GM21737 (cell line): ENCODE data around the gene SCYL2.
"Not testable (repeated sequence)": the region's sequence is repeated elsewhere in the genome, so short reads cannot be mapped to it uniquely, and the experiment has no call there.

Experiments
- ATAC-seq: cut with Tn5 transposase; IDR thresholded peaks from one replicate; pipeline ENCODE4 v1.9.1; 2021; ENCODE audit warnings: mild to moderate bottlenecking, moderate library complexity; ENCODE audit not compliant: unreplicated experiment

Gene SCYL2

DNA sequence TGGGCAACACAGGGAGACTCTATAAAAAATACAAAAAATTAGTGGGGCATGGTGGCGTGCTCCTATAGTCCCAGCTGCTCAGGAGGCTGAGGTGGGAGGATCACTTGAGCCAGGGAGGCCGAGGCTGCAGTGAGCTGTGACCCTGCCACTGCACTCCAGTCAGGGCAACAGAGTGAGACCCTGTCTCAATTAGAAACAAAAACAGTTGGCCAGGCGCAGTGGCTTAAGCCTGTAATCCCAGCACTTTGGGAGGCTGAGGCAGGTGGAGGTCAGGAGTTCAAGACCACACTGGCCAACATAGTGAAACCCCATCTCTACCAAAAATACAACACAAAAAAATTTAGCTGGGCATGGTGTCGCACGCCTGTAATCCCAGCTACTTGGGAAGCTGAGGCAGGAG is 1.9 kb upstream of the SCYL2 start:
- not testable (repeated sequence) for ATAC-seq

- ATAC-seq: peak; percentile 4
Observed at GRCh38 chr12:100265732-100266584, 1.0 kb upstream of the SCYL2 start.

GRCh38 chr12:100266585-100266834 is 467 bp upstream of the SCYL2 start:
- ATAC-seq: peak; percentile 86

- peak; percentile 6 for ATAC-seq
Observed at GRCh38 chr12:100267603-100268281, 765 bp downstream of the SCYL2 start.

DNA sequence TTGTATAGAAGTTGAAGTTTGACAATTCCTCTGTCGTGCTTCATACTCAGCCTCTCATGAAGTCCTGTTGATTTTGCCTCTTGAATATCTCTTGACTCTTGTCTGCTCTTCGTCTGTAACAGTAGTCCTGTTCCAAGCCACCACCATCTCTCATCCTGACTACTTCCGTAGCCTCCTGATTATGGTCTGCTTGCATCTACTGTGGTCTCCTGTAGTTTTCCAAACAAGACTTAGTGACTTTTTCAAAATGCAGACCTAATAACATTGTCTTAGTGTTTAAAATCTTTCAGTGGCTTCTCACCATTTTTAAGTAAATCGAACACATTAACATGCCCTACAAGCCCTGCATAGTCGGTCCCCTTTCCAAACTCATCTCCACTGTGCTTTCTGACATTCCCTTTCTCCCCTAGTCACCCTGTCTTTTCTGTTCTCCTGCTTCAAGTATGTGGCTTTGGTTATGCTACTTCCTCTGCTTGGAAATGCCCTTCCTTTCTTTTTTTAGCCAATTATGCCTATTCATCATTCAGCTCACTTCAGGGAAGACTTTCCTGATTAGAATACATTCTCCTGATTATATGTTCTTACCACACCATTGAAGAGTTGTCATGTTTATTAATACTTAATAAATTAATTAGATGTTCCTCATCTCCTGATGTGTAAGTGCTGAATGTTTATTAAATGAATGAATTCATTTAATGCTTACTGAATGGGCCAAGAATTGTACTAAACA is 2.0 kb downstream of the SCYL2 start:
- no peak for ATAC-seq

- no peak for ATAC-seq
Observed at GRCh38 chr12:100273782-100274181, 6.8 kb downstream of the SCYL2 start.

DNA sequence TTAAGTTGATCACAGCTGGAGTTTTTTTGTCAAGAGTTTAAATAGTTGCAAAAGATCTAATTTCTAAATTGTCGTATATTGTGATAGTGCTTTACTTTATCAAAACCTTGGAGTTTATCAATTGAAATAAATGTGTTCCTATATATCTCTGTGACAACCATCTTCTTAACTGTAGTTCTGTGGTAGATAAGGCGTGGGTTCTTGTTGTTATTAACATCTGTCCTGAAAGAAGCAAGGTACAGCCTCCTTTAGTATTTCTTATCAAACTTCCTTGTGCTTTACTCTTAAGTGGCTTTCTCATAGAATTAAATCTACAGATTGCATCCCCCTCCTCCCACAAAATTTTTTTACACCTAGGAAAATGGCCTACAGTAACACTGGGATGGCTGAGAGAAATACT is 7.3 kb downstream of the SCYL2 start:
- ATAC-seq: no peak

GRCh38 chr12:100279159-100279558 is 12.2 kb downstream of the SCYL2 start:
- ATAC-seq: no peak

DNA sequence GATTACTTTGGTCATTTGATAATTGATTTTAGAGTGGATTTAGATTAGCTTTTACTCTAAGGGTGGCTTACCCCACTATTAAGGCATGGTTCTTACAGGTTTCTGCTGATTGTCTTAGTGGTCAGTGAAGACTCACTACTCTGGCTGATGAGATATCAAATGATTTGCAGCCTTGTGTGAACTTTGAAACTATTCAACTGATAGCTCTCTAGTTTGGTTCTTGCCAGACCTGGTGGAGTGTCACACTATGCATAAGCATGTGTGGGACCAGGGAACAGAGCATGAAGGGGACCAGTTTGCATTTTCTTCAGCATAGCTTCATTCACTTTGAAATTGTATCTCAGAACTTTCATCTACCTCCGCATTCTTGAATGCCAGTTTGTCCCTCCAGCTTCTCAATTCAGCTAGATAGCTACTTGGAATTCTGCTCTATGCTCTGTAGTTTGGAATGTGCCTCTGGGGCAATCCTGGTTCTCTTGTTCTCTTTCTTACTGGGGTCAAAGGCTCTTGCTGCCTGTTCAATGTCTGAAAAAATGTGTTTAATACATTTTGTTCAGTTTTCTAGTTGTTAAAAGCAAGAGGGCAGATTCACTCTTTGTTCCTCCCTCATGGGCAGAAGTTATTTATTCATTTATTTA is 12.7 kb downstream of the SCYL2 start:
- no peak for ATAC-seq

- not testable (repeated sequence) for ATAC-seq
Observed at GRCh38 chr12:100284556-100284955, 17.6 kb downstream of the SCYL2 start.

GRCh38 chr12:100289038-100289437 is 22.1 kb downstream of the SCYL2 start:
- no peak for ATAC-seq

- no peak for ATAC-seq
Observed at GRCh38 chr12:100290016-100290415, 23.0 kb downstream of the SCYL2 start.

DNA sequence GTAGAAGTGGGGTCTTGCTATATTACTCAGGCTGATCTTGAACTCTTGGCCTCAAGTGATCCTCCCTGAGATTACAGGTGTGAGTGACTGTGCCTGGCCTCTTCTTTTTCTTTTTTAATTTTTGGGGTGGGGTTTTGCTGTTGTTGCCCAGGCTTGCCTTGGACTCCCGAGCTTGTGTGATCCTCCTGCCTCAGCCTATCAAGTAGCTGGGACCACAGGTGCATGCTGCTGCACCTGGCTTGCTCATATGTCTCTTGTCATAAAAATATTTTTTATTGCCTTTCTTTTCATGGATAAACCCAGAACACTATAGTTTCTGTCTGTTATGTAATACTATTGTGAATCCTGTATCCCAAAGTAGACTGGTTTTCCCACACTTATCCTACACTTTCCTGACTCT is 26.0 kb downstream of the SCYL2 start:
- ATAC-seq: no peak

DNA sequence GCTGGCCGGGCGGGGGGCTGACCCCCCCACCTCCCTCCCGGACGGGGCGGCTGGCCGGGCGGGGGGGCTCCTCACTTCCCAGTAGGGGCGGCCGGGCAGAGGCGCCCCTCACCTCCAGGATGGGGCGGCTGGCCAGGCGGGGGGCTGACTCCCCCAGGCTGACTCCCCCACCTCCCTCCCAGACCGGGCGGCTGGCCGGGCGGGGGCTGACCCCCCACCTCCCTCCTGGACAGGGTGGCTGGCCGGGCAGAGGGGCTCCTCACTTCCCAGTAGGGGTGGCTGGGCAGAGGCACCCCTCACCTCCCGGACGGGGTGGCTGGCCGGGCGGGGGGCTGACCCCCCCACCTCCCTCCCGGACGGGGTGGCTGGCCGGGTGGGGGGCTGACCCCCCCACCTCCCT is 27.4 kb downstream of the SCYL2 start:
- not testable (repeated sequence) for ATAC-seq

DNA sequence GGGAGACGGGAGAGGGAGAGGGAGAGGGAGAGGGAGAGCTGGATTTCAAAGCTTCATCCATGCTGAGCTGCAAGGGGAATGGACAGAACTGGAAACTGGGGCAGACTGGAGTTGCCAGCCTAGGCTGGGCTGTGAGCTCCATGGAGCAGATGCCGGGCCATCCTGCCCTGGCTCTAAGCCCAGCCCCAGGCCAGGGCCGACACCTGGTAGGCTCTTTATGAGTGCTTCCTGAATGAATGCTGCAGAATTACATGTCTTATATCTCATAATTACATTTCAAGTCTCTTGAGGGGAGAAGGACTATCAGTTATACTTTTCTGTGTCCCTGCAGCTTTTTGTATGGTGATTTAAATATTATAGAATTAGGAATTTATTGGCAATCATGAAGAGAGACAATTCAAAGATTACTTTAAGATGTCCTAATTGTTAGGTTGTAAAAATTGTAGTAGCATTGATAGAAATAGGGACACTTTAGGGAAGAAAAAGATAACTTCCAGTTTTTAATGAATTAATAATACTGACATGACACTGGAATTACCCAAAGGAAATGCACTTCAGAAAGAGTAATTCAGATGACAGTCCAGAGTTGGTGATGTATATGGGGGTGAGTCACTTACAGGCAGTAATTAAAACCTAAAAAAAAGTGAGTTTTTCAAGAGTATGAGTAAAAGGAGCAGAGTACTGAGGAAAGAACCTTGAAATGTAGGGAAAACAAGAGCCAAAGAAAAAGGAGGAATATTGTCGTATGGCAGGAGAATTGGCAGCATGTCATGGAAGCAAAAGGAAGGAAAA is 29.0 kb downstream of the SCYL2 start:
- ATAC-seq: no peak

GRCh38 chr12:100302081-100302480 is 35.1 kb downstream of the SCYL2 start:
- no peak for ATAC-seq

DNA sequence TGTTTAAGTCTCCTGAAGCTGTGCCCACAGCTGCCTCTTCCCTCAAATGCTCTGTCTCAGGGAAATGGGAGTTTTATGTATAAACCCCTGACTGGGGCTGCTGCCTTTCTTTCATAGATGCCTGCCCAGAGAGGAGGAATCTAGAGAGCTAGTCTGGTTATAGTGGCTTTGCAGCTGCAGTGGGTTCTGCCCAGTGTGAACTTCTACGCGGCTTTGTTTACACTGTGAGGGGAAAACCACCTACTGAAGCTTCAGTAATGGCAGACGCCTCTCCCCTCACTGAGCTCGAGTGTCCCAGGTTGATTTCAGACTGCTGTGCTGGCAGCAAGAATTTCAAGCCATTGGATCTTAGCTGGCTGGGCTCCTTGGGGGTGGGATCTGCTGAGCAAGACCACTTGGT is 36.9 kb downstream of the SCYL2 start:
- ATAC-seq: no peak

DNA sequence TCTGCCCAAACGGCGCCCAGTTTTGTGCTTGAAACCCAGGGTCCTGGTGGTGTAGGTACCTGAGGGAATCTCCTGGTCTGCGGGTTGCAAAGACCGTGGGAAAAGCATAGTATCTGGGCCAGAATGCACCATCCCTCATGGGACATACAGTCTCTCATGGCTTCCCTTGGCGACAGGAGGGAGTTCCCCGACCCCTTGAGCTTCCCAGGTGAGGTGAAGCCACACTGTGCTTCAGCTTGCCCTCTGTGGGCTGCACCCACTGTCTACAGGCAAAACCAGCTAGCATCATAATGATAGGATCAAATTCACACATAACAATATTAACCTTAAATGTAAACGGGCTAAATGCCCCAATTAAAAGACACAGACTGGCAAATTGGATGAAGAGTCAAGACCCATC is 37.4 kb downstream of the SCYL2 start:
- not testable (repeated sequence) for ATAC-seq

GRCh38 chr12:100308138-100308537 is 41.2 kb downstream of the SCYL2 start:
- ATAC-seq: not testable (repeated sequence)

- ATAC-seq: no peak
Observed at GRCh38 chr12:100311317-100311716, 44.3 kb downstream of the SCYL2 start.

DNA sequence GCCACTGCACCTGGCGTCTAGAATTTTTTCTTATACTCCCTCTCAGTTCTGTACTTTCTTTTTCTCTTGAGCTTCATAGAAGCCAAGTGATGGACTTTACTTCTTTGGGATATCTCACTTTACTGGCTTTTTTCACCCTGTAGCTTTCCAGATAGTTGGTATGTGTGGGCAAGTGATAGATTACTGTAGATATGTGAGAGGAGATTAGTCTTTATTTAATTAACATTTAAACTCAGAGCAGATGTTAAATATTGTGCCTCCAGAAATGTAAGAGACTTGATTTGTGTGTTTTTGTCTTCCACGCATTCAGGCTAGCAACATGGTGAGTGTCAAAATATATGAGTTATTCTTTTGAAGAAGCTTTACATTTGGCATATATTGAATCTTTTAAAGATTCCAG is 50.4 kb downstream of the SCYL2 start:
- no peak for ATAC-seq
